ENCODE data around the gene SEMA4C.
A peak's percentile ranks its signal among the peaks of the same experiment; 100 is the strongest.
"Not testable (repeated sequence)": the region's sequence is repeated elsewhere in the genome, so short reads cannot be mapped to it uniquely, and the experiment has no call there.

The SEMA4C gene

DNA sequence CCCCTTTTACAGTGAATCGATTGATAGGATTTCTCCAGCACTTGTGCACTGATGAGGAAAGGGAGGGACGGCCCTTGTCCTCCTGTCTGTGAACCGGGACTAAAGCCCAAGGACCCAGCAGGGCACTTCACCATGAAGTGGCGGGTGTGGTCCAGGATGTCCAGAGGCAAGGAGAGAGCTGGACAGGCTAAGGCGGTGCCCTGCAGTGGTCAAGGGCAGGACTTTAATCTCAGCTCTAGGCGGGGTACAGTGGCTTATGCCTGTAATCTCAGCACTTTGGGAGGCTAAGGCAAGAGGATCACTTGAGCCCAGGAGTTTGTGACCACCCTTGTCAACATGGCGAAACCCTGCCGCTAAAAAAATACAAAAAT, 28.2 kb upstream of the SEMA4C start:
- DNase-seq: no peak

DNA sequence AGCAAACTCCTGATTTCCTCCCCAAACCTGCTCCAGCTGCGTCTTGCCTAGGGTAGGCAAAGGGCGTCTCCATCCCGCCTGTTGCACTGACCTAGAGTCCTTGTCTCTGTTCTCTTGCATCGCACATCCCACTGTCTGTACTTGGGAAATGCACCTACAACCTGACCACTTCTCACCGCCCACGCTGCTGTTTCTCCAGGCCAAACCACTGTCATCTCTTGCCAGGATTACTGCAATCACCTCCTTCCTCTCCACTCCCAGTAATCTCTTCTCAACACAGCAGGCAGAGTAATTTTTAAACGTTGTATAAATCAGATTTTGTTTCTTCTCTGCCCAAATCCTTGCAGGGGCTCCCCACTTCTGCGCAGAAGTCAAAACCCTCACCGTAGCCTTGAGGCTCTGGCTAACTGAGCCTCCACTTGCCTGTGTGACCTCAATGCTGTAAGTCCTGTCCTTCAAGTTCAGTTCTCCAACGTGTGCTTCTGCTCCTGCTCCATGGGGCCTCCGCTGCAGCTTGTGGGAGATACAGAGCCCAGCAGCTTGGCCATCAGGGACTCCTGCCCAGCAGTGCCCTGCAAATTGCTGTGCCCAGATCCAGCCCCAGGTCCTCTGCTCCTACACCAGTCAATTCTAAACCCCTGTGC, 27.7 kb upstream of the SEMA4C start:
- no peak for DNase-seq

DNA sequence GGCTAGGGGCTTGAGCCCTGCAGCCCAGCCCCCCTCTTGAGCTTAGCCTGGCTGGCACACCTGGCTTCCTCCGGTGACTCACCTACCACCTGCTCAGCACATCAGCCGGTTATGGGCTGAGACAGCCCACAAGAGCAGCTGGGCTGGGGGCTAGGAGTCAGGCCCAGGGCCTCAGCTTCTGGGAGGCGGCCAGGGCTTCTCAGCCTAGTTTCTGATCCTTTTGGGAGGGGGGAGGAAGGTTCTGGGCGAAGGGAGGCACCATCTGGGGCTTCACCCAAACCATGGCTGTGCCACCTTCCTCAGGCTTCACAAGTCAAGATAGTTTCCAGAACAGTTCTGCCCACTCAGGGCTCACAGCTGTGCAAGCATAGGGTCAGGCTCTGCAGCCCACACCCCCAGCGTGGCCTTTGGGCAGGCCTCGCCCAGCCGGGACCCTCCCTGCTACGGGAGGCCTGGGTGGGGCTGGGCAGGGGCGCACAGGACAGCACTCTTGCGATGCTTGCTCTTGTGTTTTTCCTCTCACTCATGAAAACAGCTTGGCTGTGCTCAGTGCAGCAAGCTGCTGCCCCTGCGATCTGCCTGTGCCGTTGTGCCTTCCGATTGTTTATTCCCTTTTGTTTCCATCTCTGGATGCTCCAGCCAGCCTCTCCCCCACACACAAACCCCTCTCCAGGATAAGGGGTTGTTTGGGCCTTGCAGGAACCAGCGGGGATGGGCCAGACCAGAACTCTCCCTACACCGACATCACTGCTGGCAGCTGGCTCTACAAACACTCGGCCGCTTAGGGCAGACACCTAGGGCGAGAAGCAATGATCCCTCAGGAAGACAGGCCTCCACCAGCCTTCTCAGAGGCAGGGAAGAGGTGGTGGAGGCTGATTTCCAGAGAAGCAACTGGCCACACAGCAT, 26.1 kb upstream of the SEMA4C start:
- no peak for DNase-seq

DNA sequence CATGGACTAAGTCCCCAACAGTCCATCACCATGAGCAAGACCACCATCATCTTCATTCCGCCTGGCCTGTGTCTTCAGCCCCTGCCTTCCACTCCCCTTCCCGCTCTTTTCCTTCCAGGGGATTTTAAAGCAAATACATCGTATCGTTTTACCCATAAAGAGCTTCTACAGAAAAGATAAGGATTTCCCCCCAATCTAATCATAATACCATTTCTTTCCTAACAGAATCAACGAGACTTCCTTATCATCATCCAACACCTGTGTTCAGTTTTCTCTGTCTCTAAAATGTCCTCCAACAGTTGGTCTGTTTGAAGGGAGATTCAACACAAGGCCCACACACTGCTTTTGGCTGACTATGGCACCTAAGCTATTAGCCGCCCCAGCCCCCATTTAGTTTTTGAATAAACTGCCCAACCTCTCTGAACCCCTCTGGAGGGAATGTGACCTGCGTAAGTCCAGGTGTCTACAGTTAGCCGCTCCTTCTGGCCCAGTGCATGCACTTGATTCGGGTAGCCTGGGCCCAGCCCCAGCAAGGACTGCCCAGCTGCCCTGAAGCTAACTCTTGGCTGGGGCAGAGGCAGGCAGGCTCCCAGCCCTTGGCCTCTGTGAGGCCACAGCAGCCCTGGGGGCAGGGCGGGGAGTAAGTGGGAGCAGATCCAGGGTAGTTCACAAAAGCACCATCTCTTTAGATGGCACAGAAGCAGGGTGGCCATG, 25.3 kb upstream of the SEMA4C start:
- DNase-seq: no peak

DNA sequence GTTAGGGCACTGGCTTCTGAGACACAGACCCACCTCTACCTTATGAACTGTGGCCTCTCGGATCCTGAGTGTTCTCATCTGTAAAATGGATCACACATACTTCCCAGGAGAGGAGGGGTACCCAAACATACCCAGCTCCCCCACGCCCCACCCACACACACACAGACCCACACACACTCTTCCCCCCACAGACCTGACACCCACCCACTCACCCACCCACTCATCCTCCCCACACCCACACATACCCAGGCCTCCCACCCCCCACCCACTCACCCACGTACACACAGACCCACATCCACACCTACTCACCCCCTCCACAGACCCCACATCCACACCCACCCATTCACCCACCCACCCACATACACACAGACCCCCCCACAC, 24.3 kb upstream of the SEMA4C start:
- no peak for DNase-seq

DNA sequence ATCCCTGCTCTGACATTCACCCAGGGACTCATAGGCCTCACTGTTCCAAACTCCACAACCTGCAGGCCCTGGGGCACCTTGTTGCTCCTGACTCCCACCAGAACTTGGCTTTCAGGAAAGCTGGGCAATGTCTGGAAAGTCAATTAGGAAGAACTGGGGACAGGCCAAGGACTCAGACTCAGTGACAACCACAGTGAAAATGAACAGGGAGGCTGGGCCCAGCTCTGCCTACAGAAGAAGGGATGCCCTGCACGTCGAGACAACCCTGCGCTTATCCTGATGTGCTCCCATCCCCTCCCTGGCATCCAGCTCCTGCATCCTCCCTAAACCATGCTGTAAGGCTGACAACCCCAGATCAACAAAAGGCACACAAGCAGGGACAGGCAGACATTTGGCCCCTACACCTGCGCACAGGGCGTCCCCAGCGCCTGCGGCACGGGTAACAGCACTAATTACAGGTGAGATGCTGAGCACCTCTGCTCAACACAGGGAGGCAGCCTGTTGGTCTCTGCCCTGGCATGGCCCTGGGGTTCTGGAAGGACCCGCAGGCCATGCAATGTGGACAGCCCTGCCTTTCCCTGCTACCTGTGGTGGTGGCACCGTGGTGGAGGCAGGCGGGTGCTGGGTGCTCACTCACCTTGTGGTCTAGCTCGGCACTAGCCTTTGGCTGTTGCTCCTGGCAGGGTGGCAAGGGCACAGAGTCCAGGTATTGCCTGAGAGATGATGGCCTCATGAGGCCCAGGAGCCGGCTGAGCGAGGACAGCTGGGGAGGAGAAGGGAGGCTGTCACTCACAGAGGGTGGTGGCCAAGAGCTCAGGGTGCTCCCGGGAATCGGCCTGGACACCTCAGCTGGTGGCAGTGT, 23.6 kb upstream of the SEMA4C start:
- no peak for DNase-seq

DNA sequence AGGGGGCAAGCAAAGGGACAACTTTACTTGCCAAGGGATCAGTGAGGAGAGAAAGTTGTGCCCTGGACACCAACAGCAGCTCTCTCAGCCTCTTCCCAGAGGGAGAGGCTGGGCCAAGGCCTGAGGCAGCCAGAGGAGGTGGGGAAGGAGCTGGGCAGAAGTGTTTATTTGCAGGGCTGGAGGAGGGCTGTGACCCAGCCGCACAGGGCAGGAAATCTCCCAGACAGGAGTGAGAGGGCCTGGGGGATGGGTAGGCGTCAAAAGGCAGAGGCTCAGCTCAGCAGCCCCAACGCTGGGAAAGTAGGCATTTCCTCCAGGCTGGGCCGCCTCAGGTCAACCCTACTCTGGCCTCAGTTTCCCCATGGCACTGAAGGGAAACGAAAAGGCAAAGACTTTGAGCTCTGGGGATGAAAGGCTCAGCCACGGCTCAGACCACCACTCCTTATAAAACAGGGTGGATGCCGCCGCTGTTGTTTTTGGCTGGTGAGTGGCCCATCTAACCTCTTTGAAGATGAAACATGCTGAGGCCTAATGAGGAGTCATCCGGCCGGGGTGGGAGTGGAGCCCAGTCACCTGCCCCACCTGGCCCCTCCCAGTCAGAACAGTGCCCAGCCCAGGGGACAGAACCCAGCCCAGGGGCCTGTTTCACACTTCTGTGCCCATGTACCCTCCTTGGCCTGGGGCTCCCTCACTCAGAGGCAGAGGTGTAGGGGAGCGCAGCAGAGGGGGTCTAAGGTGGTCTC, 21.9 kb upstream of the SEMA4C start:
- no peak for DNase-seq

DNA sequence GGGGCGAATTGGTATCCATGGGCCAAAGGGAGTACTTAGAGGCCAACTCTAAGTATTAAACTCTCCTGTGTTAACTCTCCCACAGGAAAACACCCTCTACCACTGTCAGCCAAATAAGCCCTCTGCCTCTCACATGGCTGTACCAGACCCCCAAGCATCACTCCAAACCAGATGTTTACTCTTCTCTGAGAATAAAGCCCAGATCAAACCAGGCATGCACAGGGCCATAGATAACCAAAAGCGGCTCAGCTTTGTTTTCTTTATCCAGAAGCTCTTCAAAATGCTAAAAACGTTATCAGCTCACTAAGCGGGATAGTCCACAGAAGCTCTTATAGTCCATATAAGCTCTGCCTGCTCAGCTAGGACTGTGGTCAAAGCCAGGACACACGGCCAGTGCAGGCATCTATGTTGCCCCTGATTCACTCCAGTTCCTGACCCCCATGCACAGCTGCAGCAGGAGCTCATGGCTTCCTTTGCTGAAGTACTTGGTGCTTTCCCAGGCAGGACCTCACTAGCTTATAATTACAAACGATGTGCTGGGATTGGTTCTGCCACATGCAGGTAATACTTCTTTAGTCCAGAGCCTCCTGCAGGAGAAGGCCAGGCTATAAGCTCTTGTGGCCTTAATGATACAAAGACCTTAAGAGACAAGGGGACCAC, 21.0 kb upstream of the SEMA4C start:
- DNase-seq: no peak

DNA sequence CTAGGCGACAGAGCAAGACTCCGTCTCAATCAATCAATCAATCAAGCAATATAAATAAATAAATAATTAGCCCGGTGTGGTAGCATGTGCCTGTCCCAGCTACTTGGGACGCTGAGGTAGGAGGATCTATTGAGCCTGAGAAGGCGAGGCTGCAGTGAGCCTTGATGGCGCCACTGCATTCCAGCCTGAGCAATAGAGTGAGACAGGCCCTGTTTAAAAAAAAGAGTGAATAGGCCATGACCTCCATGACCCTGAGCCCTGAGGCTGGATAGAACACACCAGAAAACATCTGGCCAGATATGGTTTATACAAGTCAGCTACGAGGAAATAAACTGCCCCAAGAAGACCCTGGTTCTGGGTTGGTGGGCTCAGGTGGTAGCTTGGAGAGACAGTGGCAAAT, 20.4 kb upstream of the SEMA4C start:
- DNase-seq: no peak

DNA sequence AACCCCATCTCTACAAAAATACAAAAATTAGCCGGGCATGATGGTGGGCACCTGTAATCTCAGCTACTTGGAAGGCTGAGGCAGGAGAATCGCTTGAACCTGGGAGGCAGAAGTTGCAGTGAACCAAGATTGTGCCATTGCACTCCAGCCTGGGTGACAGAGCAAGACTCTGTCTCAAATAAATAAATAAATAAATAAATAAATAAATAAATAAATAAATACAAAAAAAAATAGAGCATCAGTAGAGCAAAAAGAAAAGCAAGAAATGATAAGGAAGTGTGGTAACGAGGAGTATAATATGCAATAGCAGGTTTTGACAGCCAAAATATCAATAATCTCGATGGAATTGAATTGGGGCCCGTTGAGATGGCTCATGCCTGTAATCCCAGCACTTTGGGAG, 19.6 kb upstream of the SEMA4C start:
- not testable (repeated sequence) for DNase-seq

DNA sequence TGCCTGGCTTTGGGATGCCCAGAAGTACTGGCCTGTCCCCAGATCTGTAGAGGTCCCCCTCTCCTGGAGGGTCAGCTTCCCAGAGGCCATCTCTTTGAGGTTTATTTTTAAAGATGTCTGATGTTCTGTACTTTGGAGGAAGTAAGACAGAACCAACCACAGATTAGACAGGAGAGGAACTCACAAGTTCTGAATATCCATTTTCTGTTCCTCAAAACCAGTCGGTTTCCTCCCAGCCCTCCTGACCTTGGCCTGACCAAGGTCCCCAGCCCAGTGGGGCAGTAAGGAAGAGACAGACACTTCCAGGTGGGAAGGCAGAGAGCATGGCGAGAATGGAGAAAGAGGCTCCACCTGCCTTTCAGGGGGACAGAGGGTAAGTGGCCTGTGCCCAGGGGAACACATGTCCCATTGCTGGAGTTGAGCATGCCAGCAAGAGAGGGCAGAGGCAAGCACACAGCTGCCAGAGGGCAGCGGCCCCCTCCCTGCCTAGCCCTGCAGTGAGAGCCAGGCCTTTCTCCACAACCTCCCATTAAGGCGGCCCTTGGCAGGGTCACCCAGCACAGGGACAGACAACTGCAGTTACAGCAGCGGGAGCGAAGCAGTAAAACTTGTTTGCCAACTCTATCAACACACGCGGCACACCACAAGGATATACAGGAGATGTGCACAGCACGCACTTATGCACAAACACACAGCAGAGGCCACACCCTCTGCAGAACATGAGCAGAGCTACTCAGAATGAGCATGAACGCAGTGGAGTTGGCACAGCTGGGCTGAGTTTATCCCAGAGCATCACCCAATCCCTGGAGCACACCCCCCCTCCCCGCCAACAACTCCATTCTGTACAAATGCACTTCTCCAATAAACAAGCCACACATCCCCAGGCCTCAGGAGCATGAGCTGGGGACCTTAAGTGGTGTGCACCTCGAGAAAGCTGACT, 18.5 kb upstream of the SEMA4C start:
- peak; percentile 63 for DNase-seq

DNA sequence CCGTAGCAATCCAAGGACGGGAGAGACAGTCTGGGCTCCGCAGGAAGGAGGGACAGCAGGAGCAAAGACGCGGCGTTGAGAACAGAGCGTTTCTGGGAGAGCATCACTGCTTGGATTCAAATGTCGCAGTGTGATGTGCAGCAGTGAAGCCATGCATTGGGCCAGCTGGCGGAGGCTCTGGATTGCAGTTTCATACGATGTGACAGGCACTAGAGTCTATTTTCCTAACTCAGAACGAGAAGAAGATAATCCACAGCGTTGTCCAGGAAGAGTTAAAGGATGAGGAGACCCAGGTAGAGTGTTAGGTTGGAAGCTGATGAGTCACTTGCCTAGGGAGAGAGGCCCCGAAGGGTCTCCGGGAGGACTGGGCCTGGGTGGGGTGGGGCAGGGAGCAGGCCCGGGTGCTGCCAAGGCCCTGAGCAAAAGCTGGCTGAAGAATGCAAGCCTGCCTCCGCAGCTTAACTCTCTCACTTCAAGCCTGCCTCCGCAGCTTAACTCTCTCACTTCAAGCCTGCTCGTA, 17.7 kb upstream of the SEMA4C start:
- no peak for DNase-seq

DNA sequence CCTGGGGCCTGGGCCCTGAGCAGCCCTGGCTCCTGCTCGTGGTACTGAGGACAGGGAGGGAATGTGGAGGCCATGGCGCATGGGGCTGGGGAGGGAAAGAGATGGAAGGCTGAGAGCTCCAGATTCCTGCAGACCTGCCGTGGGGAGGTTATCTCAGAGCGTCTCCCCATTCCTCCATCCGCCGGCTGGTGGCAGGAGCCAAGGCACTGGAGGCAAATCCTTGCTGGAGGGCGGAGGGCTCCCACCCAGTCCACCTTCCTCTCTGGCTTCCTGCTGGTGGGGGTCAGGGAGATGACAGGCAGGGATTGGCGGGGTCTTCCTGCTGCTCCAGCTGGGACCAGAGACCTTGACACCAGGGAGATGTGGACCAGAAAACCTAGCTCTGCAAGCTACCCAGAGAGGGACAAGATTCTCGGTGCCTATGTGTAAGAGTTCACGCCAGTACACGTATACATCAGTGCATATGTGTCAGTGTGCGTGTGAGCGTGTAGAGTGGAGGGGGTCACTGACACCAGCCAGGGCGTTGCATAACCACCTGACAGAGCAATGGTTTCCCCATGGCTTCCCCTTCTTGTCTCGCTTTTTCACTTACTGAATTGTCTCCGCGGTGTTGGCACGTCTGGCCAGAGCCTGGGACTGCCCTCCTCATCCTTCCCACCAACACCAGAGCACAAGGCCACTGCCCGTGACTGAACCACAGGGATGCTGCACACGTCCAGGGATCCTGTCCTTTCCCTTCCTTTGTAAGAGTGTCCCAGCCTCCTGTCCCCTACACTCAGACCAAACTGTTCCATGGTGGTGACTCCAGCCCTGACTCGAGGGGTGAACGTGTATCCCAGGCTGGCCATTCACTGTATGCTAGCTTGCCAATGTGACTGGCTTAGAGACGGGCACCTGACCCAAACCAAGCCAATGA, 15.8 kb upstream of the SEMA4C start:
- peak; percentile 82 for DNase-seq

DNA sequence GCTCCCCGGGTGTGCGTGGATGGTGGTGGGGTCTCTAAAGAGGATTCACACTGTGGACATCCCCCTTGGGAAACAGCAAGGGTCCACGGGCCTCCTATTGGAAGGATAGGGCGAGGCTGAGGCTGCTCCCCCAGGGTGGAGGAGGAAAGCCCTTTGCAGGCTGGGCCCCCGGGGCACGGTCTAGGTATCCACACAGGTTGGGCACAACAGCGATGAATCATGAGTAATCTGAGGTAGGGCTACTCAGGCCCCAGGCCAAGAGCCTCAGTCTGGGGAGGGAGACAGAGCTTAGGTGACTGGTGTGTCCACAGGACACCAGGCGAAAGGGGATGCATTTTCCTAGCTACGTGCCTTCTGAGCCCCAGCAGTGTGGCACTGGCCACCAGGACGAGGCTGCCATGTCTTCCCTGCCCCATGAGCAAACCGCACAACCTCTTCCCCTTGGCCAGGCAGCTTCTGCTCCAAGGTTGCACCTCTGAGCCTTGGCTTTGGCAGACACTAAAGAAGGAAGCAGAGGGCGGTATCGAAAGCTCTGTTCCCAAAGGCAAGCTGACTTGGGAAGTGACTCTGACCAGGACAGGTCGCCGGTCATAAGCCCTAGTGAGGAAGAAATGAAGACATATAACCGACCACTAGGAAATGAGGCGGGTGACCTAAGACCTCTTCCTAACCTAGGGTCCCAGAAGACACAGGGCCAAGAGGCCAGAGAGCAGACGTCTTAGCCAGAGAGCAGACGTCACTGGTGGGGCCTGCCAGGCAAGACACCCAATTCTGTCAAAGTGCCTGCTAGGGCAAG, 14.6 kb upstream of the SEMA4C start:
- peak; percentile 39 for DNase-seq

DNA sequence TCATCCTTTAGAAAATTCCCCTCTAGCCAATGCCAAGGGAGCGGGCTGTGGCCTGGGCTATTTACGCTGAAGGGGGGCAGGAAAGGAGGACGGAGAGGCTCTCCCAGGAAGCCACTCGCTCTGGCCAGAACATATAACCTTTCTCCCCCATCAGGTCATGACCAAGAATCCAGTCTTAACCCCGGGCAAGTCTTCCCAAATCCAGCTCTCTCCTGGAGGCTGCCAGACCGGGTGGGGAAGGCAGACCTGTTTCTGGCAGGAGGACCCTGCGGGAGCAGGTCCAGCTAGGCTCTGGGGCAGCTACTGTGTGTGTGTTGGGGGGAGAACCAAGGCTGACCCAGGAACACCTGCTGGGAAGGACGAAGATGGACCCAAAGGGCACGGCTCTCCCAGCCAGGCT, 13.4 kb upstream of the SEMA4C start:
- no peak for DNase-seq

DNA sequence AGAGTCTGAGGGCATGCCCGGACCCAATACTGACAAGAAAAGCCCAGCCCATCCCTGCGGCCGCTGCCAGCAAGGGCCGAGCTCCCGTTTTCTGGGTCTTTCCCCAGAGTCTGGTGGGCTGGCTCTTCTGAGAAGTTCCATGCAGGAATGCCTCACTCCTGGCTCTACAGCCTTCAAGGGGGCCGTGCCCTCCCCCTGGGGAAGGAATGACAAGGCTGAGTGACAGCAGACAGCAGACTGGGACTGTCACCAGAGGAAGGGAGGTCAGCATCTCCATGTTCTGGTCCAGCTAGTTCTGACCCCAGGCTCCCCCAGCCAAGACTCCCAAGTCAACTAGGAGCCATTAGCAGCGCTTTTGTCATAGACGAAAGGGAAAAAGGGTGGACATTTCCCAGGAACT, 13.0 kb upstream of the SEMA4C start:
- no peak for DNase-seq

DNA sequence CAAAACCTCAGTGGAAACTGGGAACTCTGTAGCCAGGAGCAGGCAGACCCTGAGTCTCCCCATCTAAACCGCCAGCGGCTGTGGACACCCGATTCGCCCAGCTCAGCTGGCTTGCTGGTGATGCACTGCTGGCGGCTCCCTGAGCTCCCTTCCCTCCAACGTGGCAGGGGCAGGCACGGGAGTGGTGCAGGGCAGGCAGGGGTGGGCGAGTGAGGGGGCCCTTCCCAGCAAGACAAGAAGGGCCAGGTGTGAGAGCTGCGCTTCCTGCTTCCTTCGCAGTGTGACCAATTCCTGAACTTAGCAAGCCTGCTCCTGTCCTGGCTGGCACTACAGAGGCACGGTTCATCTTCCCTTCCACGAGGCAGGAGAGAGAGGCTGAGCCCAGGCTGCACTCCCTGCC, 12.3 kb upstream of the SEMA4C start:
- DNase-seq: no peak
